Body of pancreas (tissue), 4 donors: ENCODE measurements around the gene FBXW8. TPM values are rescaled to one million over a fixed set of nuclear protein-coding genes. Genes with fewer than 3 reads are reported as not detected.

ENCODE experiments used
- ATAC-seq: fragments of 150-250 bp; one replicate; pipeline ENCODE4 v1.9.1; 2016
- DNase-seq, 4 donors: peaks; one replicate each; pipeline ENCODE4 v3.0.0-alpha.2; 2019
- H3K27ac ChIP-seq, 4 donors: fragments of 200-600 bp; sonication (generic); 1 replicate in 3 of 4; 2 replicates in 1 of 4; pipeline versions ENCODE4 v1.5.1 to v1.6.1; 2016 to 2019; ENCODE audit warnings: mild to moderate bottlenecking in 1 of 4, mixed read lengths in 1 of 4, moderate library complexity in 1 of 4
- H3K27me3 ChIP-seq, 2 donors: fragments of 200-600 bp; sonication (generic); one replicate each; pipeline ENCODE4 v1.6.0; 2016; ENCODE audit warnings: mild to moderate bottlenecking in 1 of 2
- H3K36me3 ChIP-seq, 2 donors: fragments of 200-600 bp; sonication (generic); replicated peaks in 1 of 2; 2 replicates each; pipeline ENCODE4 v1.5.1; 2016; ENCODE audit warnings: low read depth in 2 of 2; ENCODE audit not compliant: insufficient read depth in 1 of 2
- H3K4me1 ChIP-seq: fragments of 200-600 bp; sonication (generic); one replicate; pipeline ENCODE4 v1.6.0; 2016
- H3K4me3 ChIP-seq, 2 donors: fragments of 200-600 bp; sonication (generic); 1 replicate in 1 of 2; 2 replicates in 1 of 2; pipeline ENCODE4 v1.5.1; 2016 to 2019
- H3K9me3 ChIP-seq, 3 donors: fragments of 200-600 bp; sonication (generic); 1 replicate in 2 of 3; 2 replicates in 1 of 3; pipeline ENCODE4 v1.5.1; 2016
- CTCF ChIP-seq, 7 experiments: fragments of 450-650 bp in 4 of 7; fragments of 200-600 bp in 3 of 7; sonication (generic) in 3 of 7; IDR thresholded peaks; one replicate each; pipeline ENCODE4 v1.5.1; 2016 to 2019; ENCODE audit warnings: antibody characterized with exemption in 7 of 7
- POLR2A ChIP-seq, 3 donors: fragments of 450-650 bp; IDR thresholded peaks; one replicate each; pipeline ENCODE4 v1.6.1; 2016; ENCODE audit warnings: antibody characterized with exemption in 3 of 3, mild to moderate bottlenecking in 2 of 3
- WGBS, 2 donors: methylation state at CpG; one replicate each; pipeline ENCODE4 v1.1.5; 2017; 5-methylcytosine and 5-hydroxymethylcytosine counted together
- intact Hi-C: fragments of 100-400 bp; cut with DNase I; formaldehyde crosslinking; loops from one replicate; pipeline ENCODE4 v1.15.1; 2023
- total RNA-seq, 2 donors: library from RNA; depleted of rRNA; stranded (reverse); fragments of >200 nt; gene quantifications; one replicate each; pipeline ENCODE4 v1.1.0, GENCODE V29; 2016

Gene FBXW8
- total RNA-seq, 2 donors from 2014 or later = 12.7 to 35.3 TPM

GRCh38 chr12:116962783-116963356 lies 52.1 kb downstream of the FBXW8 start:
- no peaks in the 10 kb centered on the region for H3K27me3 ChIP-seq
- DNase-seq (no peak), ATAC-seq (no peak)
- no peak overlapping the region for H3K4me3 ChIP-seq
- 86 to 95% methylated on average over 9 of the region's 9 CpGs for WGBS, 2 donors
- no peaks in the 10 kb centered on the region for H3K9me3 ChIP-seq
- H3K36me3 ChIP-seq = peaks cover 0 to 2% of the 10 kb centered on the region in 2 donors
- intact Hi-C loops = no loop called here
- no peaks in the 10 kb centered on the region for H3K4me1 ChIP-seq
- TF ChIP-seq POLR2A (IDR thresholded peaks at IDR 0.05) = no peak
- no peak for TF ChIP-seq CTCF (IDR thresholded peaks at IDR 0.05)
- no peak overlapping the region for H3K27ac ChIP-seq

GRCh38 chr12:116964054-116965050 lies 53.6 kb downstream of the FBXW8 start:
- DNase-seq (no peak), ATAC-seq (no peak)
- no peaks in the 10 kb centered on the region for H3K27me3 ChIP-seq
- TF ChIP-seq CTCF (IDR thresholded peaks at IDR 0.05) (no peak), POLR2A (IDR thresholded peaks at IDR 0.05) (no peak)
- no peaks in the 10 kb centered on the region for H3K4me1 ChIP-seq
- H3K36me3 ChIP-seq = peaks cover 0 to 2% of the 10 kb centered on the region in 2 donors
- H3K27ac ChIP-seq = no peak overlapping the region
- H3K9me3 ChIP-seq = no peaks in the 10 kb centered on the region
- intact Hi-C loops = no loop called here
- WGBS, 2 donors = 78 to 84% methylated on average over 14 of the region's 14 CpGs
- no peak overlapping the region for H3K4me3 ChIP-seq

GRCh38 chr12:116968986-116969385 lies 58.2 kb downstream of the FBXW8 start:
- Histone ChIP-seq H3K4me1 (no peaks in the 10 kb centered on the region), H3K27ac (no peak overlapping the region), H3K9me3 (no peaks in the 10 kb centered on the region), H3K27me3 (no peaks in the 10 kb centered on the region), H3K4me3 (no peak overlapping the region), H3K36me3 (peaks cover 0 to 6% of the 10 kb centered on the region in 2 donors)
- 82 to 84% methylated on average over 5 of the region's 5 CpGs for WGBS, 2 donors
- DNase-seq = no peak
- intact Hi-C loops = no loop called here
- no peak for TF ChIP-seq POLR2A (IDR thresholded peaks at IDR 0.05)
- ATAC-seq = no peak

GRCh38 chr12:116969615-116970585 lies 59.1 kb downstream of the FBXW8 start:
- Histone ChIP-seq H3K9me3 (no peaks in the 10 kb centered on the region), H3K36me3 (peaks cover 0 to 4% of the 10 kb centered on the region in 2 donors), H3K27me3 (no peaks in the 10 kb centered on the region), H3K4me1 (no peaks in the 10 kb centered on the region), H3K27ac (no peak overlapping the region), H3K4me3 (no peak overlapping the region)
- DNase-seq = peak in 3 of 4 donors; percentile 52 to 73 (median 58)
- intact Hi-C loops = no loop called here
- no peak for ATAC-seq
- TF ChIP-seq POLR2A (IDR thresholded peaks at IDR 0.05) (no peak), CTCF (IDR thresholded peaks at IDR 0.05) (no peak)
- 62 to 84% methylated on average over 30 of the region's 30 CpGs for WGBS, 2 donors
